T-helper 2 cell treated with Interferon-gamma antibody and Interleukin-4, amounts not matched to agents 5 μg/mL and 100 μg/mL, for 36 hours (primary cell): Measurements from ENCODE around the gene SYT17.
A peak's percentile ranks its signal among the peaks of the same experiment; 100 is the strongest.

Experiments used
- DNase-seq: peaks from one replicate; pipeline ENCODE4 v3.0.0; 2021; ENCODE audit warnings: low spot score
- H3K27ac Mint-ChIP-seq: one replicate; pipeline ENCODE4 v1.8.0; 2021; ENCODE audit warnings: mild to moderate bottlenecking, mixed read lengths
- H3K27me3 Mint-ChIP-seq: one replicate; pipeline ENCODE4 v1.8.0; 2021; ENCODE audit warnings: low read depth, mixed read lengths
- H3K36me3 Mint-ChIP-seq: one replicate; pipeline ENCODE4 v1.8.0; 2021; ENCODE audit warnings: low read depth, mixed read lengths
- H3K4me1 Mint-ChIP-seq: one replicate; pipeline ENCODE4 v1.8.0; 2021; ENCODE audit warnings: low read depth, mixed read lengths
- H3K4me3 Mint-ChIP-seq: one replicate; pipeline ENCODE4 v1.8.0; 2022; ENCODE audit warnings: mild to moderate bottlenecking, moderate library complexity, mixed read lengths
- H3K9me3 Mint-ChIP-seq: one replicate; pipeline ENCODE4 v1.8.0; 2021; ENCODE audit warnings: mixed read lengths

Gene SYT17

GRCh38 chr16:19307587-19308241 lies 139.7 kb downstream of the SYT17 start:
- no peaks in the 10 kb centered on the region for H3K4me1 Mint-ChIP-seq
- no peaks in the 10 kb centered on the region for H3K36me3 Mint-ChIP-seq
- no peak overlapping the region for H3K4me3 Mint-ChIP-seq
- DNase-seq, result no peak
- H3K27ac Mint-ChIP-seq, result peak overlapping the region; percentile 17
- H3K27me3 Mint-ChIP-seq, result no peaks in the 10 kb centered on the region
- no peaks in the 10 kb centered on the region for H3K9me3 Mint-ChIP-seq

- DNase-seq, result no peak
- no peaks in the 10 kb centered on the region for H3K9me3 Mint-ChIP-seq
- no peaks in the 10 kb centered on the region for H3K4me1 Mint-ChIP-seq
- no peaks in the 10 kb centered on the region for H3K36me3 Mint-ChIP-seq
- no peak overlapping the region for H3K27ac Mint-ChIP-seq
- no peak overlapping the region for H3K4me3 Mint-ChIP-seq
- H3K27me3 Mint-ChIP-seq, result no peaks in the 10 kb centered on the region
Observed at GRCh38 chr16:19308392-19308791, 140.4 kb downstream of the SYT17 start.

GRCh38 chr16:19309178-19309577 lies 141.1 kb downstream of the SYT17 start:
- Mint-ChIP-seq H3K4me1 (no peaks in the 10 kb centered on the region), H3K27ac (no peak overlapping the region)

GRCh38 chr16:19314718-19315425 lies 146.8 kb downstream of the SYT17 start:
- DNase-seq, result no peak
- Mint-ChIP-seq H3K4me1 (no peaks in the 10 kb centered on the region), H3K27me3 (no peaks in the 10 kb centered on the region), H3K4me3 (no peak overlapping the region), H3K27ac (no peak overlapping the region), H3K36me3 (no peaks in the 10 kb centered on the region), H3K9me3 (no peaks in the 10 kb centered on the region)

More at GRCh38 chr16:19309178-19309577, 141.1 kb downstream of the SYT17 start:
- Mint-ChIP-seq H3K4me3 (no peak overlapping the region), H3K27me3 (no peaks in the 10 kb centered on the region), H3K9me3 (no peaks in the 10 kb centered on the region), H3K36me3 (no peaks in the 10 kb centered on the region)
- no peak for DNase-seq

- Mint-ChIP-seq H3K4me3 (no peak overlapping the region), H3K27me3 (no peaks in the 10 kb centered on the region), H3K27ac (no peak overlapping the region), H3K4me1 (no peaks in the 10 kb centered on the region), H3K36me3 (no peaks in the 10 kb centered on the region), H3K9me3 (no peaks in the 10 kb centered on the region)
- DNase-seq, result no peak
Observed at GRCh38 chr16:19315889-19316433, 147.9 kb downstream of the SYT17 start.

- no peaks in the 10 kb centered on the region for H3K27me3 Mint-ChIP-seq
- no peaks in the 10 kb centered on the region for H3K36me3 Mint-ChIP-seq
- H3K9me3 Mint-ChIP-seq, result no peaks in the 10 kb centered on the region
- H3K27ac Mint-ChIP-seq, result no peak overlapping the region
- no peak overlapping the region for H3K4me3 Mint-ChIP-seq
- no peaks in the 10 kb centered on the region for H3K4me1 Mint-ChIP-seq
- DNase-seq, result no peak
Observed at GRCh38 chr16:19316846-19317245, 148.8 kb downstream of the SYT17 start.
